Hematopoietic multipotent progenitor cell (in vitro differentiated cells): Measurements from ENCODE around the gene MUC6. TPM values are rescaled to one million over a fixed set of nuclear protein-coding genes. Genes with fewer than 3 reads are reported as not detected.

Experiments
- DNase-seq, 3 donors: peaks; one replicate each; pipeline ENCODE4 v3.0.0-alpha.2; 2011 to 2015; ENCODE audit warnings: low read depth in 2 of 3, low spot score in 2 of 3
- total RNA-seq: library from RNA; depleted of rRNA; stranded (reverse); fragments of >200 nt; gene quantifications from one replicate; pipeline ENCODE4 v1.2.3, GENCODE V29; 2012

The MUC6 gene
- total RNA-seq, 1 donor = under 0.01 TPM

DNA sequence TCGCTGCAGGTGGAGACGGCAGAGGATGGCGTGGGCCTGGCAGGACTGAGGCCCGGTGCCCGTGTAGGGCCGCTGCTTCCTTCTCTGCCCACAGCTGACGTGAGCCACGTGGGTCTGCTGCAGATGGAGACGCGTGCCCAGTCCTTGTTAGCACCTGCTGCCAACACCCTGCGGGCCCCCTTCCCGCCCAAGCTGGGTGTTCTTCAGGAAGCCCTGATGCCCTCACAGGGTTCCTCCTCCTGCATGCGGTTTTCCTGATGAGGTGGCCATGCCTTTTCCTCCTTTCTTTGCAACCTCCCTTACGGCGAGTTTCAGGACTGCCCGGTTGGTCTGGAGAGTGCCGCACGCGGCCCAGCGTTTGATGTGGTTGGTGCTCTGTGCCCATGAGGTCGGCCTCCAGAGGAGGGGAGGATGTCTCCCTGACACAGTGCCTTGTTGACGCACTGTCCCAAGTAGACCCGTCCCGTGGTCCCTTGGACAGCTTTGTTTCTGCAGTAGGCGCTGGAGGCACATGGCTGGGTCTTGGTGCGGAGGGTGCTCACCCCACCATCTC lies 66.1 kb downstream of the MUC6 start:
- peak in 2 of 3 donors; percentile 39 to 86 for DNase-seq

DNA sequence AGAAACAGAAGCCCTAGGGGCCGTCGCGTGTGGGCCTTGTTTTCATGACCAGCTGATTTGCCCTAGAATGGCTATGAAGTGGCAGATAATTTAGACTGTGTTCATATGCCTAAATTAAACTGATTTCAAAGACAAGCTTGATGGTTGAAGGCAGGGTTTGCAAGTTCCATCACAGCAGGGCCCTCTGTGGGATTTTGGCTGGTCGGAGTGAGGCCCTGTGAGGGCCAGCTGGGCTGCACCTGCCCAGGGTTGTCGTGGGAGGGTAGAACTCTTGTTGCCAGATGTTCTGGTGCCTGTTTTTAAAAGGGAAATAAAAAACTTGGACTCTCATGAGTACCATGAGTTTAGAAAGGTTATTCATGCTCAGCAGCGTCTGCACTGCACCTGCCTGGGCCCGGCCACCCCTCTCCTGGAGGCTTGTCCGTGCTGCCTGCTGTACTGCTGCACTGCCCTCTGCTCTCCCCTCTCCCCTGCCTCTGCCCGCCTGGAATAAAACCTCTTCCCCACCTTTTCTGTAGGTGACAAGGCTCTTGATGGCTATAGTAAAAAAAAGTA lies 66.8 kb downstream of the MUC6 start:
- peak in 1 of 3 donors; percentile 16 for DNase-seq

DNA sequence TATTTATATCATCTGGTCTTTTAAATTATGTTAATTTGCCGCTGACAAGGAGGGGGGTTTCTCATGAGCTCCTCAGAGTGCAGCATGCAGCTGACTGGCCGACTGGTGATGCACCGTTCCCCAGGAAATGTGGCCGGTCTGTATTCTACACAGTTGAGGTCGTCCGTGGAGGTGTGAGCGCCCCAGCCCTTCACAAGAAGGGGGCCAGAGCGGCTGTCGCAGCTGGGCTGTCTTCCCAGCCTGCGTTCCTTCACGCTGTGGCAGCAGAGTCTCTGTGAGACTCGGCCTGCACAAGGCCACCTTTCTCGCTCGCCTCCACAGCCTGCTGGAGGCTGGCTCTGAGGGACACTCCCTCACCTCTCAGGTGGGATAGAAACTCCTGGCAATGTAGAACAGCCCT lies 67.7 kb downstream of the MUC6 start:
- no peak for DNase-seq

DNA sequence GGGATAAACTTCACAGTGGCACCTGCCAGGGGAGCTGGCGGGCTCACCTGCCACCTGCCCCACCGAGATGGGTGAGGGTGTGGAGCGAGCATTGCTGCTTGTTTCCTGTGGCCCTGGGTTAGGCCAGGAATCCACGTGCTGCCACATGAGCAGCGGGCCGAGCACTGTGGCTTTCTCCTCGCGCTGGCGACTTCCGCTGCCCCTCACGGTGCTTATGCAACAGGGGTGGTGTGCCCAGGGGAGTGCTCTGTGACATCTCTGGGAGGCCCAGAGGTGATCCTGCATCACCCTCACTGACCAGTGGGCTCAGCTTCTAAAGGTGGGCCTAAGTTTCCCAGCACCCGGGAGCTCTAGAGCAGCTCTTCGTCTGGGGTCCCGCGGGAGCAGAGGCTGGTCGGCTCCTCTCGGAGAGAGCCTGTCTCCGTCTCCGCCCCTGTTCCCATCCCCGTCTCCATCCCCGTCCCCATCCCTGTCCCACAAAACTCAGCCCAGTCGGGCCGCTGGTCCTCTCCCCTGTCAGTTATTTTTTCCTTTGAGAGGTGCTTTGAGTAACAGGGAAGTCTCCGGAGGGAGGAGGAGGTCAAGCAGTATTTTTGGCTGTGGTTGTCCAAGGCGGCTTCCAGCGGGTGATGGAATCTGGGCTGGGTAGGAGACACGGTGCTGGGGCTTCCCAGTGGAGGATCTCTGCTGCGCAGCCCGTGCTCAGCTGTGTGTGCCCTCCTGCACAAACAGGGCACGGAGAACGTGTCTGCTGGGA lies 68.3 kb downstream of the MUC6 start:
- DNase-seq = no peak

DNA sequence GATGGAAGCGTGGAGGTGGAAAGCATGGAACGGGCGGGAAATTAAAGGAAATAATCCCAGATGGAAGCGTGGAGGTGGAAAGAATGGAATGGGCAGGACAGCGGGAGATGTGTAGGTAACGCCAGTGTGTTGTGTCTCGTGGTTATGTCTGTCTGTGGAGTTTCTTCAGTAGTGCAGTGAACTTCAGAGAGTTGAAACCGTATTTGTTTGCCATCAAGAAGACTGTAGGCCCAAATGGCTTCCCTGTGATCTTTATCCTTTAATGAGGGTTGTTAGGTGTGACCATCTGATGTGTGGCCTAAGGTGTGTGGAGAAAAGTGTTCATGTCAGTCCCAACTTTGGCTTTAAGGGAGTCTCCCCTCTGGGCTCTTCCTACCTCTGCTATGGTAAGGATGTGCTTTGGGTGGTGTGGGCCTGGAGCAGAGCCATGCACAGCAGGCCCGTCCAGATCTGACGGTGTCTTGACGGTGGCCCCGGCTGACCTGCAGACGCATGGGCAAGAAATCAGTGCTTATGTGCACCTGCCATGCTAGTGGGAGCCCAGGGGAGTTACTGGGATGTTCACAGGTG lies 71.2 kb downstream of the MUC6 start:
- peak in 1 of 3 donors; percentile 15 for DNase-seq

DNA sequence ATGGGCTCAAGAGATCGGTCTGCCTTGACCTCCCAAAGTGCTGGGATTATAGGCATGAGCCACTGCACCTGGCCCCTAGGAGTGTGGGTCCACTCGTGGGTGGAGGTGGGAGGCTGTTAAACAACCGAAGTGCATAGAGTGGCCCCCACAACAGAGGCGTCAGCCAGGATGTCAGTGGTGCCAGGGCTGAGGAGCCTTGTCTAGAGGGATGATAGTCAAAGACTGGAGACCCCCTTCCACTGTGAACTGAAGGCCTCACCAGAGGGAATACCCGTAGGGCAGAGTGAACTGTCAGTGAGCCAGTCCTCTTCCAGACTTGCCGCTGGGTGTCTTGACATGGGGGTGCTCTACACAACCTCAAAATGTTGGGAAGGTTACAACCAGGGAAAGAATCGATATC lies 72.7 kb downstream of the MUC6 start:
- DNase-seq = no peak

Other genes starting within 250 kb of the MUC6 start
- not detected for gene CEND1, start 246.6 kb downstream of the MUC6 start, total RNA-seq
- 12.1 TPM for gene SLC25A22, start 238.4 kb downstream of the MUC6 start, total RNA-seq
- gene PIDD1, start 231.5 kb downstream of the MUC6 start, total RNA-seq = 11.3 TPM
- gene RPLP2, start 226.8 kb downstream of the MUC6 start, total RNA-seq = 2,675 TPM
- gene PNPLA2, start 217.8 kb downstream of the MUC6 start, total RNA-seq = 107 TPM
- 3.8 TPM for gene CRACR2B, start 208.8 kb downstream of the MUC6 start, total RNA-seq
- 145 TPM for gene CD151, start 203.8 kb downstream of the MUC6 start, total RNA-seq
- gene POLR2L, start 194.2 kb downstream of the MUC6 start, total RNA-seq = 41.5 TPM
- 48.2 TPM for gene TSPAN4, start 193.9 kb downstream of the MUC6 start, total RNA-seq
- 36.1 TPM for gene CHID1, start 125.9 kb downstream of the MUC6 start, total RNA-seq
- 68.7 TPM for gene AP2A2, start 110.8 kb downstream of the MUC6 start, total RNA-seq
- not detected for gene MUC2, start 38.2 kb upstream of the MUC6 start, total RNA-seq
- gene MUC5AC, start 121.2 kb upstream of the MUC6 start, total RNA-seq = under 0.01 TPM
- under 0.01 TPM for gene MUC5B, start 186.3 kb upstream of the MUC6 start, total RNA-seq